GM12878 (cell line): ENCODE measurements around the gene GAK. TPM values are rescaled to one million over a fixed set of nuclear protein-coding genes. Genes with fewer than 3 reads are reported as not detected.

ENCODE experiments used
- ATAC-seq: fragments of 200-7000 bp; cut with Tn5 transposase; 3 replicates; pipeline ENCODE4 v1.9.1; 2020; ENCODE audit warnings: mild to moderate bottlenecking, moderate library complexity
- BruUV-seq: library from RNA; stranded (reverse); fragments of 400-500 nt; replicated peaks from 2 replicates; lab custom pipeline; 2021; lab: Mats Ljungman, UMichigan
- CTCF ChIA-PET: fragments of 300-600 bp; sonication (Branson Sonifier 250); formaldehyde crosslinking; extraction: SDS; loops from one replicate; lab custom pipeline; 2021; ENCODE audit warnings: inconsistent platforms; lab: Yijun Ruan, JAX
- POLR2A ChIA-PET: fragments of 350-600 bp; formaldehyde crosslinking; extraction: SDS; loops from one replicate; lab custom pipeline; 2021; ENCODE audit warnings: inconsistent platforms; lab: Charles Lee
- RAD21 ChIA-PET: fragments of 300-600 bp; sonication (Branson Sonifier 250); formaldehyde crosslinking; loops from one replicate; lab custom pipeline; 2023; ENCODE audit warnings: antibody characterized with exemption; ENCODE audit not compliant: unreplicated experiment; lab: Charles Lee
- SMC1A ChIA-PET: fragments of 300-600 bp; sonication (Branson Sonifier 250); formaldehyde crosslinking; loops from one replicate; lab custom pipeline; 2023; ENCODE audit not compliant: unreplicated experiment, uncharacterized antibody; lab: Charles Lee
- DNase-seq: peaks from one replicate; pipeline ENCODE4 v3.0.0-alpha.2; 2011; ENCODE audit warnings: low read depth, low spot score
- FAIRE-seq: peaks from 3 replicates; lab custom pipeline; 2011; peaks lifted over from hg19 to GRCh38; lab: Jason Lieb, UNC
- H2AFZ ChIP-seq: 2 replicates; pipeline ENCODE4 v1.6.0; 2011; ENCODE audit warnings: low read depth, low read length, control low read depth; ENCODE audit not compliant: control insufficient read depth
- H3K27ac ChIP-seq: 2 replicates; pipeline ENCODE4 v1.5.1; 2011; ENCODE audit warnings: control low read depth; ENCODE audit not compliant: control insufficient read depth, insufficient read depth
- H3K27me3 ChIP-seq, 2 experiments: replicated peaks in 1 of 2; 2 replicates each; pipeline versions ENCODE4 v1.6.0 to v1.6.1; 2011; ENCODE audit warnings: low read length in 1 of 2; ENCODE audit not compliant: control insufficient read depth in 2 of 2, insufficient read depth in 2 of 2
- H3K36me3 ChIP-seq, 2 experiments: 2 replicates each; pipeline ENCODE4 v1.5.1; 2011; ENCODE audit warnings: low read length in 1 of 2; ENCODE audit not compliant: control insufficient read depth in 2 of 2, insufficient read depth in 2 of 2
- H3K4me1 ChIP-seq: 2 replicates; pipeline ENCODE4 v1.6.1; 2011; ENCODE audit warnings: mild to moderate bottlenecking, low read length, moderate library complexity, mixed read lengths; ENCODE audit not compliant: control insufficient read depth, insufficient read depth
- H3K4me2 ChIP-seq: 2 replicates; pipeline ENCODE4 v1.6.0; 2011; ENCODE audit warnings: control low read depth; ENCODE audit not compliant: control insufficient read depth, insufficient read depth
- H3K4me3 ChIP-seq: fragments of 200-600 bp; sonication (generic); 2 replicates; pipeline ENCODE4 v1.5.1; 2016
- H3K79me2 ChIP-seq: 2 replicates; pipeline ENCODE4 v1.6.0; 2011; ENCODE audit warnings: low read length; ENCODE audit not compliant: control insufficient read depth, insufficient read depth
- H3K9ac ChIP-seq: 2 replicates; pipeline ENCODE4 v1.8.0; 2011; ENCODE audit warnings: low read length, control low read depth, mixed read lengths; ENCODE audit not compliant: control insufficient read depth, insufficient read depth
- H3K9me3 ChIP-seq: replicated peaks from 3 replicates; pipeline ENCODE4 v1.5.1; 2011; ENCODE audit warnings: mild to moderate bottlenecking, low read length; ENCODE audit not compliant: control insufficient read depth, insufficient read depth
- H4K20me1 ChIP-seq: 2 replicates; pipeline ENCODE4 v1.6.0; 2011; ENCODE audit not compliant: control insufficient read depth, insufficient read depth
- ESRRA ChIP-seq: IDR thresholded peaks from 2 replicates; pipeline ENCODE4 v1.6.1; 2012; ENCODE audit warnings: mild to moderate bottlenecking, low read length, improper control_type of control experiment
- FOXK2 ChIP-seq: fragments of 450-650 bp; IDR thresholded peaks from 2 replicates; pipeline ENCODE4 v1.6.1; 2017; ENCODE audit warnings: mild to moderate bottlenecking, moderate library complexity
- MEF2B ChIP-seq: fragments of 450-650 bp; IDR thresholded peaks from 2 replicates; pipeline ENCODE4 v1.6.1; 2018; ENCODE audit warnings: mild to moderate bottlenecking, moderate library complexity; ENCODE audit not compliant: partially characterized antibody, poor library complexity, severe bottlenecking
- RAD51 ChIP-seq: fragments of 450-650 bp; IDR thresholded peaks from 2 replicates; pipeline ENCODE4 v1.6.1; 2016; ENCODE audit warnings: moderate library complexity, mild to moderate bottlenecking, inconsistent platforms
- WRNIP1 ChIP-seq: IDR thresholded peaks from 2 replicates; pipeline ENCODE4 v1.6.1; 2011; ENCODE audit warnings: low read depth, low read length, improper control_type of control experiment, borderline replicate concordance
- WGBS: methylation state at CpG from one replicate; pipeline ENCODE4 v1.1.6; 2016; ENCODE audit warnings: low lambda C conversion rate; ENCODE audit not compliant: insufficient replicate concordance, insufficient coverage; ENCODE audit errors: missing lambda C conversion rate; 5-methylcytosine and 5-hydroxymethylcytosine counted together
- in situ Hi-C: fragments of 300-500 bp; cut with MboI; formaldehyde crosslinking; loops from 9 replicates; pipeline ENCODE4 v1.14.3; 2018; ENCODE audit warnings: mixed read lengths
- intact Hi-C: fragments of 100-400 bp; cut with micrococcal nuclease; formaldehyde crosslinking; loops from one replicate; pipeline ENCODE4 v1.14.2; 2022; ENCODE audit not compliant: unreplicated experiment
- polyA plus RNA-seq, 11 experiments: library from polyadenylated mRNA; depleted of rRNA in 4 of 11; unstranded in 6 of 11; stranded (reverse) in 5 of 11; fragments of >200 nt; fragmentation: Nextera tagmentation in 4 of 11; fragmentation: Illumina TruSeq in 1 of 11; extraction: Ambion mirVana in 4 of 11; extraction: Trizol in 1 of 11; gene quantifications; 1 replicate in 1 of 11; 2 replicates in 10 of 11; pipeline versions ENCODE4 v1.2.1 to v1.2.3, GENCODE V29; 2011 to 2016; ENCODE audit warnings: inconsistent platforms in 2 of 11, missing spikeins in 2 of 11, low read depth in 1 of 11
- total RNA-seq, 4 experiments: library from RNA; depleted of rRNA in 3 of 4; stranded (reverse); fragments of >200 nt in 3 of 4; fragmentation: Illumina TruSeq in 1 of 4; extraction: Trizol in 1 of 4; gene quantifications; 2 replicates each; pipeline versions ENCODE4 v1.2.1 to v1.2.3, GENCODE V29; 2013 to 2021

Gene GAK
- total and polyA plus RNA-seq, 10 of the 15 experiments (the other 5 are each of a cell fraction or from before 2014, with no cell fraction given), result 0.82 to 127 (median 53.8) TPM

DNA sequence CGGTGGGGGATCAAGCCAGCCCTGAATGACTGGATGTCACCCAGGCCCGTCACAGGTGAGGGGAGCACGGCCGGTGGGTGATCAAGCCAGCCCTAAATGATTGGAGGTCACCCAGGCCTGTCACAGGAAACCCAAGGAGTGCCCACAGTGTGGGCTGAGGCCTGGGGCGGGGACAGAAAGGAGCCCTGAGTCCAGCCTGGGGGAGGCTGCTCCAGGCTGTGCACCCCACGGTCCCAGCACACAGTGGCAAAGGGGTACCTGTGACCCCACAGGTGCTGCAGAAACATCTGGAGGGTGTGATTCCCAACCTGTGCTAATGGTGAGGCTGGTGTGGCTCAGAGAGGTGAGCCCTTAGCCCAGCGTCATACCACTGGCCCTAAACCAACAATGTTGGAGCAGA is 100.0 kb downstream of the GAK start:
- no peak overlapping the region for H3K27ac ChIP-seq
- H3K4me1 ChIP-seq, result no peaks in the 10 kb centered on the region
- no peak for ATAC-seq
- WGBS, result 50% methylated on average over 7 of the region's 7 CpGs
- H3K9ac ChIP-seq, result no peak overlapping the region
- H3K79me2 ChIP-seq, result no peaks in the 10 kb centered on the region
- no peak for FAIRE-seq
- POLR2A ChIA-PET, result no interaction called here
- RAD21 ChIA-PET, result no interaction called here
- H4K20me1 ChIP-seq, result no peaks in the 10 kb centered on the region
- SMC1A ChIA-PET, result no interaction called here
- H3K4me2 ChIP-seq, result no peak overlapping the region
- DNase-seq, result no peak
- TF ChIP-seq RAD51, result no peak
- CTCF ChIA-PET, result no interaction called here
- no peaks in the 10 kb centered on the region for H3K36me3 ChIP-seq
- no peak overlapping the region for H3K4me3 ChIP-seq
- H3K27me3 ChIP-seq, result peaks cover 3% of the 10 kb centered on the region in 2 experiments; a peak in 2 of 4 replicates
- no TSS peak for BruUV-seq
- no peak overlapping the region for H2AFZ ChIP-seq
- peaks cover 5% of the 10 kb centered on the region; the same call in 2 of the 3 replicates for H3K9me3 ChIP-seq
- intact Hi-C loops, result no loop called here
- in situ Hi-C loops, result no loop called here

DNA sequence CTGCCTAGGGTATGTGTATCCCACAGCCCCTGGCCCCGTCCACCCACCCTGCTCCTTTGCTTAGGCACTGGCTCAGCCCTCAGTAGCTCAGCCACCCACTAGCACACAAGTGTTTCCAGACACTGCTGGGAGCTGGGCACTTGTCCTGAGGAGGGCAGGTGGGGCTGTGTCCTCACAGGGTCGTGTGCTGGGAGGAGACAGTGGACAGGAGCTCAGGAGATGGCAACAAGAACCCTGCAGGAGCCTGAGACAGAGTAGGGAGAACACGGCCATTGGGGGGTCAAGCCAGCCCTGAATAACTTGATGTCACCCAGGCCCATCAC is 100.7 kb downstream of the GAK start:
- Histone ChIP-seq H3K4me3 (no peak overlapping the region), H3K27me3 (peaks cover 3% of the 10 kb centered on the region in 2 experiments; a peak in 2 of 4 replicates), H3K27ac (no peak overlapping the region), H3K4me1 (no peaks in the 10 kb centered on the region), H2AFZ (no peak overlapping the region), H3K4me2 (no peak overlapping the region), H3K79me2 (no peaks in the 10 kb centered on the region), H3K9me3 (peaks cover 5% of the 10 kb centered on the region; the same call in 2 of the 3 replicates), H4K20me1 (no peaks in the 10 kb centered on the region), H3K36me3 (no peaks in the 10 kb centered on the region), H3K9ac (no peak overlapping the region)
- WGBS, result 17% methylated on average over 3 of the region's 3 CpGs
- SMC1A ChIA-PET, result no interaction called here
- RAD21 ChIA-PET, result no interaction called here
- BruUV-seq, result no TSS peak
- DNase-seq (no peak), FAIRE-seq (no peak), ATAC-seq (no peak)
- POLR2A ChIA-PET, result no interaction called here
- TF ChIP-seq FOXK2 (no peak), WRNIP1 (no peak), MEF2B (no peak), ESRRA (no peak)
- in situ Hi-C loops, result no loop called here
- CTCF ChIA-PET, result no interaction called here
- intact Hi-C loops, result no loop called here
